ENCODE results near the gene MYDGF. TPM values are rescaled to one million over a fixed set of nuclear protein-coding genes. Genes with fewer than 3 reads are reported as not detected.
"Not testable (repeated sequence)": the region's sequence is repeated elsewhere in the genome, so short reads cannot be mapped to it uniquely, and the experiment has no call there.

The MYDGF gene
- total RNA-seq, 1 donor from 2014 or later, result 44.4 TPM

GRCh38 chr19:4691373-4691772 lies 21.2 kb upstream of the MYDGF start:
- peaks cover 56 to 68% (median 64%) of the 10 kb centered on the region in 3 donors for H3K36me3 ChIP-seq (ENCODE audit: control insufficient read depth in 3 of 3, insufficient read depth in 3 of 3, low read length in 3 of 3)

GRCh38 chr19:4690361-4690760 lies 20.2 kb upstream of the MYDGF start:
- no peaks in the 10 kb centered on the region for H3K27me3 ChIP-seq (ENCODE audit: control insufficient read depth in 3 of 3, insufficient read depth in 3 of 3, low read length in 3 of 3)
- peaks cover 58 to 75% (median 61%) of the 10 kb centered on the region in 3 donors for H3K36me3 ChIP-seq (ENCODE audit: control insufficient read depth in 3 of 3, insufficient read depth in 3 of 3, low read length in 3 of 3)
- H3K4me3 ChIP-seq (ENCODE audit: low read length in 3 of 3), result no peak overlapping the region
- peaks cover 34 to 36% (median 35%) of the 10 kb centered on the region in 3 donors for H3K4me1 ChIP-seq (ENCODE audit: control insufficient read depth in 3 of 3, insufficient read depth in 3 of 3, low read length in 3 of 3)
- H3K9me3 ChIP-seq (ENCODE audit: control insufficient read depth in 3 of 3, low read length in 3 of 3), result no peaks in the 10 kb centered on the region
- H3K27ac ChIP-seq (ENCODE audit: low read depth, low read length), result no peak overlapping the region
- H3K9ac ChIP-seq (ENCODE audit: low read depth in 1 of 3, low read length in 3 of 3), result peak overlapping the region in 1 of 3 donors; percentile 16

More at GRCh38 chr19:4691373-4691772, 21.2 kb upstream of the MYDGF start:
- Histone ChIP-seq H3K9ac (ENCODE audit: low read depth in 1 of 3, low read length in 3 of 3) (no peak overlapping the region), H3K4me3 (ENCODE audit: low read length in 3 of 3) (no peak overlapping the region), H3K27ac (ENCODE audit: low read depth, low read length) (peak overlapping the region; percentile 29), H3K27me3 (ENCODE audit: control insufficient read depth in 3 of 3, insufficient read depth in 3 of 3, low read length in 3 of 3) (no peaks in the 10 kb centered on the region), H3K4me1 (ENCODE audit: control insufficient read depth in 3 of 3, insufficient read depth in 3 of 3, low read length in 3 of 3) (peaks cover 37 to 46% (median 41%) of the 10 kb centered on the region in 3 donors), H3K9me3 (ENCODE audit: control insufficient read depth in 3 of 3, low read length in 3 of 3) (no peaks in the 10 kb centered on the region)

GRCh38 chr19:4689403-4689802 lies 19.3 kb upstream of the MYDGF start:
- no peak overlapping the region for H3K4me3 ChIP-seq (ENCODE audit: low read length in 3 of 3)
- H3K9ac ChIP-seq (ENCODE audit: low read depth in 1 of 3, low read length in 3 of 3), result no peak overlapping the region
- peaks cover 65 to 75% (median 65%) of the 10 kb centered on the region in 3 donors for H3K36me3 ChIP-seq (ENCODE audit: control insufficient read depth in 3 of 3, insufficient read depth in 3 of 3, low read length in 3 of 3)
- no peaks in the 10 kb centered on the region for H3K27me3 ChIP-seq (ENCODE audit: control insufficient read depth in 3 of 3, insufficient read depth in 3 of 3, low read length in 3 of 3)
- no peak overlapping the region for H3K27ac ChIP-seq (ENCODE audit: low read depth, low read length)
- H3K4me1 ChIP-seq (ENCODE audit: control insufficient read depth in 3 of 3, insufficient read depth in 3 of 3, low read length in 3 of 3), result peaks cover 24 to 27% (median 25%) of the 10 kb centered on the region in 3 donors
- H3K9me3 ChIP-seq (ENCODE audit: control insufficient read depth in 3 of 3, low read length in 3 of 3), result no peaks in the 10 kb centered on the region

GRCh38 chr19:4688587-4688986 lies 18.4 kb upstream of the MYDGF start:
- H3K9me3 ChIP-seq (ENCODE audit: control insufficient read depth in 3 of 3, low read length in 3 of 3), result no peaks in the 10 kb centered on the region
- H3K4me3 ChIP-seq (ENCODE audit: low read length in 3 of 3), result no peak overlapping the region
- H3K9ac ChIP-seq (ENCODE audit: low read depth in 1 of 3, low read length in 3 of 3), result no peak overlapping the region
- no peaks in the 10 kb centered on the region for H3K27me3 ChIP-seq (ENCODE audit: control insufficient read depth in 3 of 3, insufficient read depth in 3 of 3, low read length in 3 of 3)
- H3K27ac ChIP-seq (ENCODE audit: low read depth, low read length), result no peak overlapping the region
- peaks cover 70 to 76% (median 70%) of the 10 kb centered on the region in 3 donors for H3K36me3 ChIP-seq (ENCODE audit: control insufficient read depth in 3 of 3, insufficient read depth in 3 of 3, low read length in 3 of 3)
- H3K4me1 ChIP-seq (ENCODE audit: control insufficient read depth in 3 of 3, insufficient read depth in 3 of 3, low read length in 3 of 3), result peaks cover 16 to 18% (median 17%) of the 10 kb centered on the region in 3 donors

GRCh38 chr19:4687396-4687795 lies 17.3 kb upstream of the MYDGF start:
- no peak overlapping the region for H3K4me3 ChIP-seq (ENCODE audit: low read length in 3 of 3)
- H3K27ac ChIP-seq (ENCODE audit: low read depth, low read length), result no peak overlapping the region
- no peaks in the 10 kb centered on the region for H3K27me3 ChIP-seq (ENCODE audit: control insufficient read depth in 3 of 3, insufficient read depth in 3 of 3, low read length in 3 of 3)
- no peak overlapping the region for H3K9ac ChIP-seq (ENCODE audit: low read depth in 1 of 3, low read length in 3 of 3)
- no peaks in the 10 kb centered on the region for H3K9me3 ChIP-seq (ENCODE audit: control insufficient read depth in 3 of 3, low read length in 3 of 3)
- H3K4me1 ChIP-seq (ENCODE audit: control insufficient read depth in 3 of 3, insufficient read depth in 3 of 3, low read length in 3 of 3), result peaks cover 4 to 7% (median 5%) of the 10 kb centered on the region in 3 donors
- peaks cover 69 to 80% (median 73%) of the 10 kb centered on the region in 3 donors for H3K36me3 ChIP-seq (ENCODE audit: control insufficient read depth in 3 of 3, insufficient read depth in 3 of 3, low read length in 3 of 3)

GRCh38 chr19:4686700-4687099 lies 16.6 kb upstream of the MYDGF start:
- H3K4me3 ChIP-seq (ENCODE audit: low read length in 3 of 3), result no peak overlapping the region
- no peaks in the 10 kb centered on the region for H3K9me3 ChIP-seq (ENCODE audit: control insufficient read depth in 3 of 3, low read length in 3 of 3)
- H3K9ac ChIP-seq (ENCODE audit: low read depth in 1 of 3, low read length in 3 of 3), result no peak overlapping the region
- no peak overlapping the region for H3K27ac ChIP-seq (ENCODE audit: low read depth, low read length)
- no peaks in the 10 kb centered on the region for H3K27me3 ChIP-seq (ENCODE audit: control insufficient read depth in 3 of 3, insufficient read depth in 3 of 3, low read length in 3 of 3)
- no peaks in the 10 kb centered on the region for H3K4me1 ChIP-seq (ENCODE audit: control insufficient read depth in 3 of 3, insufficient read depth in 3 of 3, low read length in 3 of 3)
- H3K36me3 ChIP-seq (ENCODE audit: control insufficient read depth in 3 of 3, insufficient read depth in 3 of 3, low read length in 3 of 3), result peaks cover 68 to 80% (median 72%) of the 10 kb centered on the region in 3 donors

- Histone ChIP-seq H3K27me3 (ENCODE audit: control insufficient read depth in 3 of 3, insufficient read depth in 3 of 3, low read length in 3 of 3) (no peaks in the 10 kb centered on the region), H3K9ac (ENCODE audit: low read depth in 1 of 3, low read length in 3 of 3) (no peak overlapping the region), H3K36me3 (ENCODE audit: control insufficient read depth in 3 of 3, insufficient read depth in 3 of 3, low read length in 3 of 3) (peaks cover 59 to 73% (median 62%) of the 10 kb centered on the region in 3 donors), H3K27ac (ENCODE audit: low read depth, low read length) (no peak overlapping the region), H3K4me3 (ENCODE audit: low read length in 3 of 3) (no peak overlapping the region), H3K9me3 (ENCODE audit: control insufficient read depth in 3 of 3, low read length in 3 of 3) (no peaks in the 10 kb centered on the region), H3K4me1 (ENCODE audit: control insufficient read depth in 3 of 3, insufficient read depth in 3 of 3, low read length in 3 of 3) (no peaks in the 10 kb centered on the region)
Observed at GRCh38 chr19:4684312-4685095, 14.4 kb upstream of the MYDGF start.

GRCh38 chr19:4682417-4683200 lies 12.5 kb upstream of the MYDGF start:
- Histone ChIP-seq H3K9ac (ENCODE audit: low read depth in 1 of 3, low read length in 3 of 3) (no peak overlapping the region), H3K9me3 (ENCODE audit: control insufficient read depth in 3 of 3, low read length in 3 of 3) (no peaks in the 10 kb centered on the region), H3K27ac (ENCODE audit: low read depth, low read length) (no peak overlapping the region), H3K36me3 (ENCODE audit: control insufficient read depth in 3 of 3, insufficient read depth in 3 of 3, low read length in 3 of 3) (peaks cover 46 to 63% (median 48%) of the 10 kb centered on the region in 3 donors), H3K4me3 (ENCODE audit: low read length in 3 of 3) (no peak overlapping the region), H3K27me3 (ENCODE audit: control insufficient read depth in 3 of 3, insufficient read depth in 3 of 3, low read length in 3 of 3) (no peaks in the 10 kb centered on the region), H3K4me1 (ENCODE audit: control insufficient read depth in 3 of 3, insufficient read depth in 3 of 3, low read length in 3 of 3) (peaks cover 0 to under 1% (median 0%) of the 10 kb centered on the region in 3 donors)

GRCh38 chr19:4680021-4680420 lies 9.9 kb upstream of the MYDGF start:
- peaks cover 31 to 45% (median 38%) of the 10 kb centered on the region in 3 donors for H3K36me3 ChIP-seq (ENCODE audit: control insufficient read depth in 3 of 3, insufficient read depth in 3 of 3, low read length in 3 of 3)
- not testable (repeated sequence) for H3K27me3 ChIP-seq (ENCODE audit: control insufficient read depth in 3 of 3, insufficient read depth in 3 of 3, low read length in 3 of 3); H3K4me3 ChIP-seq (ENCODE audit: low read length in 3 of 3); H3K27ac ChIP-seq (ENCODE audit: low read depth, low read length); H3K9me3 ChIP-seq (ENCODE audit: control insufficient read depth in 3 of 3, low read length in 3 of 3); H3K9ac ChIP-seq (ENCODE audit: low read depth in 1 of 3, low read length in 3 of 3)
- H3K4me1 ChIP-seq (ENCODE audit: control insufficient read depth in 3 of 3, insufficient read depth in 3 of 3, low read length in 3 of 3), result peaks cover 14 to 16% (median 15%) of the 10 kb centered on the region in 3 donors

Measured in skeletal muscle tissue (tissue), 4 donors.